ENCODE measurements around the gene EMP2.

GRCh38 chr16:10531582-10531981, 48.8 kb downstream of the EMP2 start:
- TF ChIP-seq CTCF (IDR thresholded peaks at IDR 0.05 in 8 of 11, conservative IDR thresholded peaks at IDR 0.05 in 3 of 11) (no peak), POLR2A (IDR thresholded peaks at IDR 0.05) (no peak)

All from spleen (tissue), 7 donors.